PFSK-1 (cell line): ENCODE results near the gene NCAN.

Source experiments
- REST ChIP-seq, 2 experiments: IDR thresholded peaks; 2 replicates each; pipeline versions ENCODE4 v1.6.1 to v1.8.0; 2011 to 2012; ENCODE audit warnings: low read depth in 2 of 2, low read length in 2 of 2, control low read depth in 1 of 2, inconsistent platforms in 1 of 2, mild to moderate bottlenecking in 1 of 2, moderate library complexity in 1 of 2; ENCODE audit not compliant: insufficient read depth in 1 of 2
- TAF1 ChIP-seq: IDR thresholded peaks from 2 replicates; pipeline ENCODE4 v1.6.1; 2012; ENCODE audit warnings: low read length, control low read depth, borderline replicate concordance; ENCODE audit not compliant: insufficient read depth

GRCh38 chr19:19185853-19186740 is 25.7 kb upstream of the NCAN start:
- no peak for TF ChIP-seq TAF1
- TF ChIP-seq REST (IDR thresholded peaks at IDR 0.05; ENCODE audit: insufficient read depth in 1 of 2, low read depth in 2 of 2, low read length in 2 of 2): no peak
